Stimulated activated CD4-positive, alpha-beta T cell treated with anti-CD3 and anti-CD28 coated beads, Interleukin-1b, Interleukin-23, amount 100 ng/mL, for 48 hours (primary cell): ENCODE measurements around the gene RHOV.

Source experiments
- DNase-seq: peaks from one replicate; pipeline ENCODE4 v3.0.0-alpha.2; 2020

RHOV gene

GRCh38 chr15:40902605-40903561, 28.8 kb upstream of the RHOV start:
- no peak for DNase-seq

DNA sequence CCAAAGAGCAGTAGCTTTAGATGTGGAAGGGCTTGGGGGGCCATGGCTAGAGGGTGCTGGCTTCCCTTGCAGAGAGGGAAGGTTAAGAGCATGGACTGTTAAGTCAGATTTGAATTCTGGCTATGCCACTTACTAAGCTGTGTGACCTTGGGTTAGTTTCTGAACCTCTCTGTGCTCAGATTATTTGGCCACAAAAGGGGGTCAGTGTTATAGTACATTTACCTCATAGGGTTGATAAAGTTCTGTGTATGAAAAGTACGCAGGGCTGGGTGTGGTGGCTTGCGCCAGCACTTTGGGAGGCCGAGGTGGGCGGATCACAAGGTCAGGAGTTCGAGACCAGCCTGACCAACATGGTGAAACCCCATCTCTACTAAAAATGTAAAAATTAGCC, 27.0 kb upstream of the RHOV start:
- DNase-seq, result no peak

- DNase-seq, result no peak
Observed at GRCh38 chr15:40900256-40901052, 26.4 kb upstream of the RHOV start.

DNA sequence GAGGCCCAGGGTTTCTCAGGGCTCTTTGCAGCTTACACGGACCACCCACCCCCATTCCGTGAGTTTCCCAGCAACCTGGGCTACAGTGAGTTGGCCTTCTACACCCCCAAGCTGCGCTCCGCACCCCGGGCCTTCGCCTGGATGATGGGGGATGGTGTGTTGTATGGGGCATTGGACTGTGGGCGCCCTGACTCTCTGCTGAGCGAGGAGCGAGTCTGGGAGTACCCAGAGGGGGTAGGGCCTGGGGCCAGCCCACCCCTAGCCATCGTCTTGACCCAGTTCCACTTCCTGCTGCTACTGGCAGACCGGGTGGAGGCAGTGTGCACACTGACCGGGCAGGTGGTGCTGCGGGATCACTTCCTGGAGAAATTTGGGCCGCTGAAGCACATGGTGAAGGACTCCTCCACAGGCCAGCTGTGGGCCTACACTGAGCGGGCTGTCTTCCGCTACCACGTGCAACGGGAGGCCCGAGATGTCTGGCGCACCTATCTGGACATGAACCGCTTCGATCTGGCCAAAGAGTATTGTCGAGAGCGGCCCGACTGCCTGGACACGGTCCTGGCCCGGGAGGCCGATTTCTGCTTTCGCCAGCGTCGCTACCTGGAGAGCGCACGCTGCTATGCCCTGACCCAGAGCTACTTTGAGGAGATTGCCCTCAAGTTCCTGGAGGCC, 25.6 kb upstream of the RHOV start:
- DNase-seq, result no peak

GRCh38 chr15:40894681-40895448, 20.8 kb upstream of the RHOV start:
- peak; percentile 74 for DNase-seq

GRCh38 chr15:40893733-40894680, 20.0 kb upstream of the RHOV start, which contains the start of gene VPS18:
TSS of gene VPS18 (plus strand) at chr15:40894450. CDS start at chr15:40894769, 319 bp downstream.
- peak; percentile 98 for DNase-seq

DNA sequence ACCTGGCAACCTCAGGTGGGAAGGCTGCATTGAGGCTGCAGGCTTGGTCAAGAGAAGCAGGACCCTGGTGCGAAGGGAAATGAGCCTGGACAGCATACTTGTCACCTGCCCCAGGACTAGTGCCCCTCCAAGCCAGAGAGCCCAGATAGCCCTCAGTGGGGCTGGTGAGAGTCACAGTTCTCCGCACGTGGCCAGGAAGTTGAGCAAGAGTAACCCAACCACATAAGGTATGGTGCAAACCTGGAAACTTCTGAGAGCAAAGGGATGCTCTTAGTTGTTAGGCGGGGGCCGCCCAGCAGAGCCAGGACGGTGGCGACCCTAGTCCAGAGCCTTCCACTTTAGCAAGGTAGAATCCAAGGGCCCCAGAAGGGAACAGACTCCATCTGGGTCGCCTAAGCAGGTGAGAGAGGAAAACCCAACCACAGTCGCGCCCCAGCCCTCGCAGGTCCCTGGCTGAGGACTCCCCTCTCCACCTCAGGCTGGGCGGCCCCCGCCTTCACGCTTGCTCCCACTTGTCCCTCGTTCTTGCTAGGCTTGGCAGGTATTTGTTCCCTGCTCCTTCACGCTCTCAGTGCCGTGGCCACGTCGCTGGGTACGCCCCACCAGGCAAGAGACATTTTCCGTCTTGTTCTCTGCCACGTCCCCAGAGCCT, 19.1 kb upstream of the RHOV start:
- DNase-seq, result no peak

GRCh38 chr15:40892447-40893012, 18.5 kb upstream of the RHOV start:
- DNase-seq, result no peak

GRCh38 chr15:40891810-40892446, 17.9 kb upstream of the RHOV start:
- DNase-seq, result no peak

DNA sequence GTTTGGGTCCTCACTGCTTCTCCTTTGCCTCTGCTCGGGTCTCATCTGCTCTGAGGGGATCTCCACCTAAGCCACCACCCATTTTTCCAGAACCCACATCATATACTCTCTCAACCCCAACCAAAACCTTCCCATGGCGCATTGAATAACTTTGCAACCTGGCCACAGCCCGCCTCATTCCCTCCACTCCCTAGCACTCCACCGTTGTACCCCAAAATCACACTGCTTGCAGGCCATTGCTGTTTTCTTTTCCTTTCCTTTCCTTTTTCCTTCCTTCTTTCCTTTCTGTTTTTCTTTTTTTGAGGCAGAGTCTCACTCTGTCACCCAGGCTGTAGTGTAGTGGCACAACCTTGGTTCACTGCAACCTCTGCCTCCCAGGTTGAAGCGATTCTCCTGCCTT, 17.1 kb upstream of the RHOV start:
- no peak for DNase-seq

DNA sequence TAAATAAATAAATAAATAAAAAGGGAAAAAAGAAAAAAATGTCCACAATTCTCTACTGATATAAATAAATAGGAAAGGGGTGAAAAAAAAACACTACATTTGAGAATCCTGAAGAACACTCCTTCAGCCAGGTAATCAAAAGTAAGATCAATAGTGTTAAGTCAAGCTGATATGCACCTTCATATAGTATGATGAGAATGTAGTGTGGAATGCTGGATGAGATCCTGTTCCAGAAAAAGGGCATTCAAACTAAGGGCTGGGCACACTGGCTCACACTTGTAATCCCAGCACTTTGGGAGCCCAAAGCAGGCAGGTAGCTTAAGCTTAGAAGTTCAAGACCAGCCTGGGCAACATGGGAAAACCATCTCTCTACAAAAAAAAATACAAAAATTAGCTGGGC, 15.1 kb upstream of the RHOV start:
- no peak for DNase-seq

GRCh38 chr15:40886586-40886985, 12.6 kb upstream of the RHOV start:
- no peak for DNase-seq

DNA sequence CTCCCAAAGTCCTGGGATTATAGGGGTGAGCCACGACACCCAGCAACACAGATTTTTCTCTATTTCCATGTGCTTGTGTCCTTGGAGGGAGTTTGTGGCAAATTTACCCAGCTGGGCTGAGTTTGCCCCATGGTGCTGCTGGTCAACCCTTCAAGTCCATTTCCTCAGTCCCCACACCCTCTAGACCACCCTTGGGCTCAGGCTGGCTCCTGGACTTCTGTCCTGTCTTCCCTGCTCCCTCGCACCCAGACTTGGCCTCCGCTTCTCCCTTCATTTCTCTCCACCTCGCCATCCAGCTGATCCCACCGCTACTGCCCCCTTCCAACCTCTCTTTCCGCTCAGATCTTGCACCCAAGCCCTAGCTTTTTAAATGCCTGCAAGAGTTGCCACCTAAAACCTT, 7.3 kb upstream of the RHOV start:
- DNase-seq, result no peak

DNA sequence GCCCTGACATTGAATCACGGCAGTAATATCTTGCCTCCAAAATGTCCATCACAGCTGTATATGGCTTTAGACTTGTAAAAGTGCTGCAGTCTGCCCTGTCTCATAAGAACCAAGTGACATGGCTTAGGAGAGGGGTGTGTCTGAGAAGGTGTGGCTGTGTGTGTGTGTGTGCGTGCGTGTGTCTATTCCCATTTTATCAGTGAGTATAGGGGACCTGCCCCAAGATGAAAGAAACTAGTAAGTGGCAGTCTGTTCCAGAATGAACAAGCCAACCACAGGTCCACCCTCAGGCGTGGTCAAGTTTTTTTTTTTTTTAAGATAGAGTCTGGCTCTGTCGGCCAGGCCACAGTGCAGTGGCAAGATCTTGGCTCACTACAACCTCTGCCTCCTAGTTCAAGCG, 5.6 kb upstream of the RHOV start:
- no peak for DNase-seq

GRCh38 chr15:40878785-40879184, 4.8 kb upstream of the RHOV start:
- peak; percentile 38 for DNase-seq

- DNase-seq, result no peak
Observed at GRCh38 chr15:40877694-40878093, 3.7 kb upstream of the RHOV start.

- DNase-seq, result no peak
Observed at GRCh38 chr15:40875991-40876730, 2.1 kb upstream of the RHOV start.

- DNase-seq, result no peak
Observed at GRCh38 chr15:40872791-40873693, 992 bp downstream of the RHOV start.
